Upper lobe of left lung (tissue), 6 donors: Measurements from ENCODE around the gene ICAM1. TPM values are rescaled to one million over a fixed set of nuclear protein-coding genes. Genes with fewer than 3 reads are reported as not detected.
A peak's percentile ranks its signal among the peaks of the same experiment; 100 is the strongest.

Experiments used
- ATAC-seq, 2 donors: fragments of 200-7000 bp; cut with Tn5 transposase; one replicate each; pipeline ENCODE4 v1.9.1; 2022; ENCODE audit warnings: mild to moderate bottlenecking in 2 of 2, moderate library complexity in 2 of 2; ENCODE audit not compliant: low FRiP score in 2 of 2
- DNase-seq, 2 donors: peaks; one replicate each; pipeline ENCODE4 v3.0.0-alpha.2; 2019 to 2020
- H3K27ac ChIP-seq, 4 donors: fragments of 200-600 bp; sonication (generic); one replicate each; pipeline ENCODE4 v1.5.1; 2016 to 2019
- H3K27me3 ChIP-seq, 4 donors: fragments of 200-600 bp; sonication (generic); one replicate each; pipeline ENCODE4 v1.5.1; 2017 to 2019
- H3K36me3 ChIP-seq, 4 donors: fragments of 200-600 bp; sonication (generic); one replicate each; pipeline ENCODE4 v1.5.1; 2016 to 2019
- H3K4me1 ChIP-seq, 4 donors: fragments of 200-600 bp; sonication (generic); one replicate each; pipeline ENCODE4 v1.5.1; 2018 to 2019
- H3K4me3 ChIP-seq, 4 donors: fragments of 200-600 bp; sonication (generic); one replicate each; pipeline ENCODE4 v1.5.1; 2017 to 2019; ENCODE audit warnings: mild to moderate bottlenecking in 2 of 4, moderate library complexity in 1 of 4
- H3K9me3 ChIP-seq, 4 donors: fragments of 200-600 bp; sonication (generic); one replicate each; pipeline ENCODE4 v1.5.1; 2018 to 2019
- CTCF ChIP-seq, 6 experiments: fragments of 450-650 bp in 4 of 6; fragments of 200-600 bp in 2 of 6; sonication (generic) in 2 of 6; IDR thresholded peaks; one replicate each; pipeline ENCODE4 v1.5.1; 2016 to 2019; ENCODE audit warnings: antibody characterized with exemption in 6 of 6
- EP300 ChIP-seq, 4 donors: sonication (generic); formaldehyde crosslinking; IDR thresholded peaks; one replicate each; pipeline ENCODE4 v1.5.1; 2017; ENCODE audit warnings: antibody characterized with exemption in 4 of 4, control low read depth in 2 of 4
- POLR2A ChIP-seq, 4 donors: fragments of 450-650 bp; IDR thresholded peaks; one replicate each; pipeline ENCODE4 v1.5.1; 2016 to 2017; ENCODE audit warnings: antibody characterized with exemption in 4 of 4, mild to moderate bottlenecking in 2 of 4
- POLR2AphosphoS5 ChIP-seq, 2 donors: sonication (generic); formaldehyde crosslinking; IDR thresholded peaks; one replicate each; pipeline ENCODE4 v1.5.1; 2017; ENCODE audit warnings: antibody characterized with exemption in 2 of 2
- WGBS, 2 donors: methylation state at CpG; one replicate each; pipeline ENCODE4 v1.1.5; 2017 to 2018; 5-methylcytosine and 5-hydroxymethylcytosine counted together
- total RNA-seq, 6 donors: library from RNA; depleted of rRNA in 4 of 6; stranded (reverse); fragments of >200 nt in 4 of 6; gene quantifications; one replicate each; pipeline versions ENCODE4 v1.1.0 to v1.2.1, GENCODE V29; 2016 to 2021
- donor health status: DM: no; HTN: no; CAD: no; lungs with moderate emphysema.
- donor health status: DM: no; HTN: yes; CAD: no; lungs with severe emphysema.

ICAM1 gene
- total RNA-seq, 6 donors from 2014 or later = 190 to 791 (median 356) TPM

GRCh38 chr19:10321874-10322835 lies 51.2 kb downstream of the ICAM1 start:
- no peak overlapping the region for H3K27ac ChIP-seq
- DNase-seq = peak in 1 of 2 donors; percentile 59
- H3K4me1 ChIP-seq = no peaks in the 10 kb centered on the region
- ATAC-seq = peak in 1 of 2 donors; percentile 7
- TF ChIP-seq EP300 (IDR thresholded peaks at IDR 0.05) (no peak), POLR2A (IDR thresholded peaks at IDR 0.05) (no peak), POLR2AphosphoS5 (IDR thresholded peaks at IDR 0.05) (no peak), CTCF (IDR thresholded peaks at IDR 0.05) (no peak)
- no peaks in the 10 kb centered on the region for H3K27me3 ChIP-seq
- no peak overlapping the region for H3K4me3 ChIP-seq
- 97% methylated on average over 14 to 18 of the region's 19 CpGs for WGBS, 2 donors
- peaks cover 42 to 100% (median 95%) of the 10 kb centered on the region in 4 donors for H3K36me3 ChIP-seq
- no peaks in the 10 kb centered on the region for H3K9me3 ChIP-seq

DNA sequence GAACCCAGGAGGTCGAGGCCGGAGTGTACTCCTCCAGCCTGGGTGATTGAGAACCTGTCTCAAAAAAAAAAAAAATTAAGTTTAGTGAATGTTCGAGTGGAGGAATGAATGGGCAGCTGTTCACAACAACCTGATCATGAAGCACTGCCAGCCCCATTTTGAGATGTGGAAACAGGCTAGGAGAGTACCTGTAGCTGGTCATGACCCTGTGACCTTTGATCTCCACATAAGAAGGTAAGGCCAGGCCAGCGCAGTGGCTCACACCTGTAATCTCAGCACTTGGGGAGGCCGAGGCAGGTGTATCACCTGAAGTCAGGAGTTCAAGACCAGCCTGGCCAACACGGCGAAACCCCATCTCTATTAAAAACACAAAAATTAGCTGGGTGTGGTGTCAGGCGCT lies 54.8 kb downstream of the ICAM1 start:
- Histone ChIP-seq H3K4me3 (no peak overlapping the region), H3K27me3 (no peaks in the 10 kb centered on the region), H3K4me1 (peaks cover 0 to 4% (median 0%) of the 10 kb centered on the region in 4 donors), H3K36me3 (peaks cover 46 to 98% (median 93%) of the 10 kb centered on the region in 4 donors), H3K9me3 (no peaks in the 10 kb centered on the region), H3K27ac (no peak overlapping the region)
- DNase-seq = no peak
- TF ChIP-seq EP300 (IDR thresholded peaks at IDR 0.05) = no peak
- TF ChIP-seq POLR2A (IDR thresholded peaks at IDR 0.05) = no peak
- TF ChIP-seq POLR2AphosphoS5 (IDR thresholded peaks at IDR 0.05) = no peak
- TF ChIP-seq CTCF (IDR thresholded peaks at IDR 0.05) = no peak
- 92 to 94% methylated on average over 8 of the region's 8 CpGs for WGBS, 2 donors
- ATAC-seq = no peak

DNA sequence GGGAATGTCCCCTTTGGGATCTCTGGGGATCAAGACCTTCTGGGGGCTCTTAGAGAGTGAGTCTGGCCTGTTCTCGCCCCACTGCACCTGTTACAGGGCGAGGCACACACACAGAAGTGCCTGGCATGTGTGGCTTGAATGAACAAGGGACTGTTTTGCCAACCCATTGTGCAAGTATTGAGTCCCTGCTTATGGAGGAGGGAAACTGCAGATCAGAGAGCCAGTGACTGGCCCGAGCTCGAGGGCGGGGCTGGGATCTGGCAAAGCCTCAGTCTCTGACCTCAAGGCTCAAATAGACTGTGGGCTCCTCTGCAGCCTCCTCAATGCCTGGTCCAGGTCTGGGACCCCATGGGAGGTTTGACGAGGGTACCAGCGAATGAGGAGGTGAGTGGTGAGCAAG lies 56.9 kb downstream of the ICAM1 start:
- WGBS, 2 donors = 91 to 96% methylated on average over 4 to 5 of the region's 7 CpGs

GRCh38 chr19:10328558-10329429 lies 57.9 kb downstream of the ICAM1 start:
- H3K27ac ChIP-seq = no peak overlapping the region
- peaks cover 30 to 68% (median 64%) of the 10 kb centered on the region in 4 donors for H3K36me3 ChIP-seq
- TF ChIP-seq POLR2A (IDR thresholded peaks at IDR 0.05) (no peak), CTCF (IDR thresholded peaks at IDR 0.05) (no peak), EP300 (IDR thresholded peaks at IDR 0.05) (no peak), POLR2AphosphoS5 (IDR thresholded peaks at IDR 0.05) (no peak)
- no peaks in the 10 kb centered on the region for H3K27me3 ChIP-seq
- DNase-seq (peak in 1 of 2 donors; percentile 70), ATAC-seq (no peak)
- 94 to 96% methylated on average over 25 to 40 of the region's 41 CpGs for WGBS, 2 donors
- no peaks in the 10 kb centered on the region for H3K9me3 ChIP-seq
- peaks cover 11 to 24% (median 15%) of the 10 kb centered on the region in 4 donors for H3K4me1 ChIP-seq
- no peak overlapping the region for H3K4me3 ChIP-seq

More for the DNA sequence above, 56.9 kb downstream of the ICAM1 start:
- Histone ChIP-seq H3K27ac (no peak overlapping the region), H3K4me3 (no peak overlapping the region), H3K27me3 (no peaks in the 10 kb centered on the region), H3K9me3 (no peaks in the 10 kb centered on the region), H3K36me3 (peaks cover 32 to 78% (median 72%) of the 10 kb centered on the region in 4 donors), H3K4me1 (peaks cover 10 to 19% (median 12%) of the 10 kb centered on the region in 4 donors)
- DNase-seq = no peak
- ATAC-seq = no peak
- no peak for TF ChIP-seq CTCF (IDR thresholded peaks at IDR 0.05)
